NCI-H2029 (cell line): ENCODE results near the gene DDR1.
"Not testable (repeated sequence)": the region's sequence is repeated elsewhere in the genome, so short reads cannot be mapped to it uniquely, and the experiment has no call there.

ENCODE experiments used
- DNase-seq: peaks from one replicate; lab custom pipeline; 2025; lab: John Stamatoyannopoulos, UW

Gene DDR1

GRCh38 chr6:30917487-30917886 is 33.2 kb downstream of the DDR1 start:
- no peak for DNase-seq

- DNase-seq: no peak
Observed at GRCh38 chr6:30918670-30919069, 34.4 kb downstream of the DDR1 start.

- no peak for DNase-seq
Observed at GRCh38 chr6:30922447-30922852, 38.1 kb downstream of the DDR1 start.

GRCh38 chr6:30924040-30924627 is 39.8 kb downstream of the DDR1 start:
- not testable (repeated sequence) for DNase-seq

- no peak for DNase-seq
Observed at GRCh38 chr6:30926644-30927043, 42.3 kb downstream of the DDR1 start.

GRCh38 chr6:30927080-30927479 is 42.8 kb downstream of the DDR1 start:
- DNase-seq: not testable (repeated sequence)

- DNase-seq: no peak
Observed at GRCh38 chr6:30928677-30929076, 44.4 kb downstream of the DDR1 start.

GRCh38 chr6:30930506-30930905 is 46.2 kb downstream of the DDR1 start:
- no peak for DNase-seq

- DNase-seq: no peak
Observed at GRCh38 chr6:30931272-30931671, 47.0 kb downstream of the DDR1 start.

GRCh38 chr6:30931969-30932645 is 47.8 kb downstream of the DDR1 start, which contains the start of gene SFTA2:
Gene SFTA2 (minus strand): TSS chr6:30932170. CDS start chr6:30932096, 74 bp downstream.
- no peak for DNase-seq

GRCh38 chr6:30932665-30933365 is 48.5 kb downstream of the DDR1 start:
- DNase-seq: no peak

- peak; percentile 8 for DNase-seq
Observed at GRCh38 chr6:30935018-30935417, 50.7 kb downstream of the DDR1 start.

GRCh38 chr6:30937265-30937664 is 52.9 kb downstream of the DDR1 start:
- no peak for DNase-seq

- no peak for DNase-seq
Observed at GRCh38 chr6:30938730-30939129, 54.4 kb downstream of the DDR1 start.

GRCh38 chr6:30939473-30939872 is 55.2 kb downstream of the DDR1 start:
- no peak for DNase-seq

- DNase-seq: no peak
Observed at GRCh38 chr6:30940361-30940986, 56.2 kb downstream of the DDR1 start, which contains the start of gene MUCL3. Gene MUCL3 (plus strand): TSS chr6:30940973. CDS start chr6:30941000, 27 bp downstream.

- no peak for DNase-seq
Observed at GRCh38 chr6:30942338-30943060, 58.2 kb downstream of the DDR1 start.

GRCh38 chr6:30944051-30944450 is 59.7 kb downstream of the DDR1 start:
- no peak for DNase-seq

GRCh38 chr6:30945281-30945680 is 61.0 kb downstream of the DDR1 start:
- DNase-seq: no peak

- no peak for DNase-seq
Observed at GRCh38 chr6:30947231-30947630, 62.9 kb downstream of the DDR1 start.

- DNase-seq: no peak
Observed at GRCh38 chr6:30948811-30949210, 64.5 kb downstream of the DDR1 start.
